Measurements from ENCODE around the gene ATXN1.

ATXN1 gene

DNA sequence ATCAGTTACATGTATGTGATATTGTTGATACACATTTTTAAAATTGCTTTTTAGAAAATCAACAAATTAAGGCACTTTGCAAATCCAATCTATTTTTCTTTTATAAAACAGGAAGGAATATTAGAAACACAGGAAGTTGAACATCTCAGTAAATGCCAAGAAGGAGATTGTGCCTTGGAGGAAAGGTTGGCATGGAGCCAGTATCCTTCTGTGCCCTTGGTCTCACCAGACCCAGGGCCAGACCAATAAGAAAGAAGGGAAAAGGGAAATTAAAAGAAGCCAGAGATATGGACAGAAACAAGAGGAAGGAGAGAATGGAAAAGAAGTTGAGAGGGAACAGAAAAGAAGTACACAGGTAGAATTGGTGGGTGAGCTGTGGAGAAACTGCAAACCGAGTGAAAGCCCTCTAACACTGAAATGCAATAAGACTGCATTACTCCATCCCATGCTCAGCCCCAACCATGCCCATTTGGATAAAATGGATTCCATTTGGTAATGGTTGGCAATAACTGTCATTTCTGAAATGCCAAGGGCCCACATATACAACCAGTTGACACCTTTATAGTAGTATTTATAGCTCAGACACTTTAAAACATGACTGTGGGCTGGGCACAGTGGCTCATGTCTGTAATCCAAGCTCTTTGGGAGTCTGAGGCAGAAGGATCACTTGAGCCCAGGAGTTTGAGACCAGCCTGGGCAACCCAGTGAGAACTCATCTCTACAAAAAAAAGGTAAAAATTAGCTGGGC lies 389.1 kb downstream of the ATXN1 start:
- DNase-seq: no peak

DNA sequence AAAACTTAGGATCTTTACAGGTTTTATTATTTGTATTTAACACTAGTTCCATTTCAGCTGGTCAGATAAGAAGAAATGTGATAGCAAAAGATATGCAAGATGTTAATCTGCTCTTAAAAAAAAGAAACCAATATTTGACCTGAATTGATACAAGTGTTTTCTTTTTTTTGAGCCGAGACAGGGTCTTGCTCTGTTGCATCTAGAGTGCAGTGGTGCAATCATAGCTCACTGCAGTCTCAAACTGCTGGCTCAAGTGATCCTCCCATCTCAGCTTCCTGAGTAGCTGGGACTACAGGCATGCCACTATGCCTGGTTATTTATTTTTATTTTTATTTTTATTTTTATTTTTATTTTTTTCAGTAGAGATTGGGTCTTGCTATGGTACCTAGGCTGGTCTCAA lies 389.9 kb downstream of the ATXN1 start:
- no peak for DNase-seq

DNA sequence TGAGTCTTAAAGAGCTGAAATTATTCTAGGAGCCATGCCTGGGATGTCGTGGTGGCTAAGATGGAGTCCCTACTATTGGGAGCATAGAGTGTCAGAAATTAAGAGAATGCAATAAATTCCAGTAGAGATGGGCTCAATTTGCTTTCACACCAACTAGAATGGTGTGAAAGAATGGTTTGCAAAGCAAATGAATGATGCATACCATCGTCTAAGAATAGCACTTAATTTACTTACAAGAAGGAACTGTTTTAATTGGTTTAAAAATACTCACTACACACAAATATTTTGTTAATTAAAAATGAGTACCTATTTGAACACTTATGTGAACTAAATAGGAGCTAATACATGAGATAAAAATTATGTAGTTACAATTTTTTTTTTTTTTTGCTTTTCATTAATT lies 390.3 kb downstream of the ATXN1 start:
- DNase-seq: no peak

DNA sequence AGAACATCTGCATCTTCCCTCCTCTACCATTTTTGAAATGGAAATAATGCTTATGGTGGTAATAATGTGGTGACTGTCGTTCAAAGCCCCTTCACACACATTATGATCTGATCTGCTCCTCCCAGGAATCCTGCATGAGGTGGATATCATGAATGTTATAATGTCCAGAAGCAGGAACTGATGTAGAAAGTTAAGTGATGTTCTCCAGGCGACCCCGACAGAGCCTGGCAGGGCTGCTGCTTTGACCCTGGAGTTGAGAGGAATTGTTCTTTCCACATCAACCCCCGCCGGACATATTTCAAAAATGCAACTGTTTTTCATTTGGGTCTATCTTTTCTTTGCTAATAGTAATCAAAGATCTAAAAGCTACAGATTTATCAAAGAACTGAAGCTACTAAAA lies 391.3 kb downstream of the ATXN1 start:
- DNase-seq: no peak

DNA sequence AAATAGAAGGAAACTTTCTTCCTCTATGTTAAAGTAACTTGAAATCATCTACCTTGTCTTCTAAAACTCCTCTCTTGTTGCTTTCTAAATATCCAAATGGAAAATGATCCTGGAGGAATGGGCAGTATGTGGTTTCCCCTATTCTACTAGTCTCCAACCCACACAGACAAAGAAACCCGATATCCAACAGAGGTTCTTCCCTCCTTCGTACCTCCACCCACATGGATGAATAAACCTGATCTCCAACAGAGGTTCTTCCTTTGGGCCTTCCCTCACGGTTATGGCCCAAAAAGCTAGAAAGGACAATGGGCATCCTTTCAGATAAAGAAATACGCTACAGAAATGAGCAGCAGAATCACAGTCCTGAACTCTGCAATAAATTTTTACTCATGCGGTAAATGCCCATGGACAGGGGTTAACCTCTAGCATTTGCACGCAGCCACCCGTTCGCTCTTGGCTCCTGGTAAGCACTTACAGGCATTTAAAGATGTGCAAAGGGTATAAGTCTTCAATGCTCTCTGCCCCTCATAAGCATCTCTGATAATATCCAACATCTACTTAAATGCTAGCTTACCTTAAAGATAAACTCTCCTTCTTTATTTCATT lies 392.0 kb downstream of the ATXN1 start:
- DNase-seq: no peak

DNA sequence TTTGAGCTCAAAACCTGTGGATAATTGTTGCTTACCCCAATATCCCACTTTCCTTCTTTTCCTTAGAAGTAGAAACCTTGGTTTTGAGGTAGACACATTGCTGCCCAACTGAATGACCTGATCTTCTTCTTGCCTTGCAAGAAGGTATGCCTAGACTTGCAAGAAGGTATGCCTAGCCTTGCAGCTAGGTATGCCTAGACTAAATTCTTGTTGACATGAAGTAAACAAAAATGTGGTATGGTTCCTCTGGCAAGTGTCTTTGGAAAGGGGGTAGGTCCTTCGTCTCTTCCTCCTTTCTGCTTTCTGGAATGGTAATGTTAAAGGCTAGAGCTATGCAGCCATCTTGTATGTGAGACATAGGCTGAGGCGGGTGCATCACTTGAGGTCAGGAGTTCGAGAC lies 393.7 kb downstream of the ATXN1 start:
- no peak for DNase-seq

DNA sequence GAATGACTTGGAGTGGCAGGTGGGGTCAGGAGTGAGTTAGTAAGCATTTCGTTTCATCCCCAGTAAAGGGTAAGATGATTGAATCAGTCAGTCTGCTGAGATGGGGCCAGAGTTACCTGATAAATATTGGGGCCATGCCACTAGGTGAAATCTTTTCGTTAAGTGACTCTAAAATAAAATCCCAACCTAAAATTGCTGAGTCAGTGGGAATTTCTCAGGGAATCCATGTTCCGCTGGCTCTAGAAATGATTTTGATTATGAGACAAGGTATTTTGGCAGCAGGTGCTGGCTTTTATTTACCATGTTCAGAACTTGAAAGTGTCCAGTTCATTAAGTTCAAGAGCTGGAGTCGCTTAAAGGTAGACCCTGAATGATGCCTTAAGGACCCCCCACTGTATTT lies 397.5 kb downstream of the ATXN1 start:
- DNase-seq: no peak

DNA sequence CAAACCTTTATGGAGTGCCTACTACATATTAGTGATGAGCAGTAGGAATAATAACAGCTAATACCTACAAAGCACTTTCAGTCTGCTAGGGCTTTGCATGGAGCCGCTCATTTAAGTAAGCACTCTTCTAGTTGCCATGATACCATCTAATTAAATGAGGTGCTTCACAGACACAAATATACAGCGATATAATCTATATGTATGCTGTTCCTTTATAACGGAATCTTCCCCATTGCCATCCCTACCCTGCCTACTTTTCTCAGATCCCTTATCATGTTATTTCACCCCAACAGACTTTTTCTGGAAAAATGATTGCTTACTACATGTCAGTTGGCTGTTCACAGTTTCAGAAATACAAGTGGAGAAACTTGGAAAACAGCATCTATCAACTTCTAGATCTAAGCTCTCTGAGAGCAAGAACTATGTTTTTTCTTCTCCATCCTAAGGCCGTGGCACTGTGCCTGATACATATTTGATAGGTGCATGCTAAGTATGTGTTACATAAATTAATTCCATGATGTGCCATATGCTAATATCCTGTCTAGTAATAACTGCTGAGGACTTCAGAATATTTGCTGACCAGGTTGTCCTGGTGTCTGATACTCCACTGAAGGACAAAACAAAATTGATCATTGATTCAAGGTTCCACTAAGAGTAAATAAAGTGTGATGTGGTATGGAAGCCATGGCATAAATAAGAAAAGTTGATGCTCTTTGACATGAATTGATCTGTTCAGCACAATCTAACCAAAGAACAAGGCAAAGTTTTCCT lies 398.3 kb downstream of the ATXN1 start:
- DNase-seq: no peak

DNA sequence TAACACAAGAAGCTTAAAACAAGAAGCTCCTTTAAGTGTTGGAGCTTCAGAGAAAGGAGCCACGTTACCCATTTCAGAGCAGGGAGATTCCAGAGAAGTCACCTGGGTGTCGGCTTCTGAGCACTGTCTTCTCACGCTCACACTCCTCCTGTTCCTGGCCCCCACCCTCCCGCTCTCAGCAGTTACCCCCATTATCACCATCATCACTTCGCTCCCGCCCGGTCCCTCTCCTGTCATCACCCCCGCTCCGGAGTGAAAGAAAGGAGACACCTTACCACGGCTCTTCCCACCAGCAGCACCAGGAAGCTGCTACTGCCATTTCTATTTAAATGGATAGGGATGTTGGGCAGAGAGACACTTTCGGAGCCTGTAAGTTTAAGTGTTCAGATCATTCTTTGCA lies 399.0 kb downstream of the ATXN1 start:
- no peak for DNase-seq

DNA sequence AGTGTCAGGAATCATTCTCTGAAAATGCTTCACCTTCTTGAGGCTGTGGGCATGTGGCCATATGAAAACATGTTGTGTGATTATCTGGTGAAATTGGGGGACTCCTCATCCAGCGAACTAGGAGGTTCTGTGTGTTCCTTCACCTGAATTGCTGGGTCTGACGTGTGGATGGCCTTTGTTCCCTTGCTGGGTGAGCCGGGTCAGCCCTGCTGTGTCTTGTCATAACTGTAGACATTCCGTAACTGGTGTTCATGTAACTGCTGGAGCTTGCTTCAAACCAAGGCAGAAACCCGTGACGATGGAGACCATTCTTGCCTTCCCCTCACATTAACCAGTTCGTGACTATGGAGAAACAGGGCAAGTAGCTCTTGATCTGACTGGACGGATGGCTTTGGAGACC lies 399.4 kb downstream of the ATXN1 start:
- DNase-seq: no peak

DNA sequence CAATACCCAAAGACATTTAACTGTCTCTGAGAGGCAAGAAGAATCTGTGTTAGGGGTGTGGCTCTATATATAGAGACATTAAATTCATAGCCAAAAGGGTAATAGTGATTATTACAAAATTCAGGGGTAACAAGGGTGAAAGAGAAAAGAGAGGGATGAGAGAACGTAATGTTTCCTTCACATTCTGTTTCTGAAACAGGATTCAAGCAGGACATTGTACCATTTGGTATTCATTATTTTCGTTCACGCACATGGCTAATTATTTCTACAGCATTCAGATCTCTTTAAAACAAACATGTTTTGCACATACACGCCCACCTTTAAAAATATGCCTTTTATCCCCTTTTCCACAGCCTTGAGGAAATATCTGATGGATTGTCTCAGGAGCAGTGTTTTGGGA lies 400.1 kb downstream of the ATXN1 start:
- no peak for DNase-seq

DNA sequence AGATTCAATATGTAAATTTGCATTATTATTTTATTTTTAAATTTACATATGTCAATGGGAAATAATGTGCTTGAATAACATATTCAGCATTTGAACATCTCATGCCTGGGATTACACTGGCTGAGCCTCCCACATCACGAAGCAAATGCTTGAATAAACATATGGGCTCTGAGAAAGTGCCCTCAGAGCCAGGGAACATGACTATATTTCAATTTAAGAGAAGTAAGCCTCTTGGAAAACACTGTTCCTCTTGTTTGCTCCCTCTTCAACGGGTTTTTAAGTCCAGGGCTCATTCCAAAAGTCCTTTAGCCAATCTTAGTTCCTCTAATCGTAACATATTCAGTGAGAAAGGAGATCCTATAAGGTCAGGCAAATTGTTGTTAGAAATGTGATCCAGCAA lies 400.9 kb downstream of the ATXN1 start:
- DNase-seq: no peak

DNA sequence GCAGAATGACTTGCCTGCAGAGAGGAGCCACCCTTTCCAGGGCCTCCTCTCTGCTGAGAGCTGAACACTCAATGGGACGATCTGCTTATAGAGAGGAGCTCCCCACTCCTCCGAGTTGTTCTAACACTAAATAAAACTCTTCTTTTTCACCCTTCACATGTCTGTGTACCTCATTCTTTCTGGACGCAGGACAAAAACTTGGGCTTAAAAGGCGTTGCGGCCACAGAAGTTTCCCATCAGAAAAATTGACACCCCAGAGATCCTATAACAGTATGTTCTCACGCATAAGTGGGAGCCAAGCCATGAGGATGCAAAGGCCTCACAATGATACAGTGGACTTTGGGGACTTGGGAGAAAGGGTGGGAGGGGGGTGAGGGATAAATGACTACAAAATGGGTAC lies 401.7 kb downstream of the ATXN1 start:
- no peak for DNase-seq

DNA sequence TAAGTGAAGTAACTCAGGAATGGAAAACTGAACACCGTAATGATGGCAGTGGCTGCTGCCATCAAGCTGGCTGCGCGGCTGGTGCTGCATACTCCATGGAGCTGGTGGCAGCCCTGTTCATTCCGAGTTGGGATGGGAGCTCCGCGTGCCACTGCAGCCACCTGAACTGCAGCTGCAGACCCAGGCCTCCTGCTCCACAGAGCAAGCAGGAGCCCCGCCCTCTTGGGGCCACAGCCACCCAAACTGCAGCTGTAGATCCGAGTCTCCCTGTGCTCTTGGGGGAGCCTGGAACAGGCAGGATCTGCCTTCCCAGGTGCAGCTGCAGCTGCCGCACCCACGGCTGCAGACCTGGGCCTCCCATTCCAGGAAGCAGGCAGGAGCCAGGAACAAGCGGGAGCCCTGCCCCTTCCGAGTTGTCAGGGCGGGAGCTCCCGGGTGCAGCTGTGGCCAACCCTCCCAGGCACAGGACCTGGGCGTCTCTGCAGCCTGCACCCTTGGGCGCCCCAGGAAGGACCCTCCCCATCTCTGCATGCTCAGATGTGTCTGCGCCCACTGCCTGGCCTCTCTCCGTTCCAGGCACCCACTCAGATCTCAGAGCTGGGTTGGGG lies 402.6 kb downstream of the ATXN1 start:
- no peak for DNase-seq

DNA sequence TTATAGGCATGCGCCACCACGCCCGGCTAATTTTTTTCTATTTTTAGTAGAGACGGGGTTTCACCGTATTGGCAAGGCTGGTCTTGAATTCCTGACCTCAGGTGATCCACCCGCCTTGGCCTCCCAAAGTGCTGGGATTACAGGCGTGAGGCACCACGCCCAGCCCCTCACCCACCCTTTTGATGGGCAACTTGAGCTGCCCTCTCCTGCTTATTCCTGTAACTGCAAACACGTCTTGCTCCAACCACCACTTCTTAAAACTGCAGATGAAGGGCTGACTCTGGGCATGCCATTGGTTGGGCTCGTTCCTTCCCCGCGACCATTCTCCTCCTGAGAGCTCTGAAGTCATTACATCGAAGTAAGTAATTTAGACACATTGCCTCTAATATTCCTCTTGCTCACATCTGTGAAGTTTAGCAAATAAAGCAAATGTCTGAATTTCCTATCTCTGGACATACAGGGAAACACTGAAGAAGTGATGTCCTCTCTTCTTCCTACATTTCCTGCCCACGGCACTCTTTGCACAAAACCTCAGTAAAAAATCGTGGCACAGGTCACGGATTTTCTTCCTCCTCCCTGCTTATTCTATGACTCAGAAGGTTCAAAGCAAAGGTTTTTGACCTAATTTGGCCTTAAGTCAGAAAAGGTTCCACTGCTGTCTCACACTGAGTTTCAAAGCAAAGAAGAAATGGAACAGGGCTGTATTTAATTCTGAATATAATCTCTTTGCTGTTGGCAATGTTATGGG lies 405.4 kb downstream of the ATXN1 start:
- DNase-seq: no peak

DNA sequence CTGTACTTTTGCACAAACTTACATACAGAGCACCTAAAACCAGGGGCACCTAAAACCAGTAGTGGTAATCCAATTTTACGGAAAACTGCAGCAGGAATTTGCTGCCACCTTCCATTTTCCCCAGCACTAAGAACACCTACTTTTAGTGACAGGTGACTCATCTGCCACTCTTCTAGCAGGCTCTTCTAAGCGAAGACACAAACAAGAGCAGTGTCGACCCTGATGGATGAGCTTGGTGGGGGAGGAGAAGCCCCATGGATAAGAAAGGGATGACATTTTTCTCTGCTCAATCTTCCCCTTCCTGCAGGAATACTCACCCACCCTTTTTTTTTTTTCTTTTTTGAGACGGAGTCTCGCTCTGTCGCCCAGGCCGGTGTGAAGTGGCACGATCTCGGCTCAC lies 406.0 kb downstream of the ATXN1 start:
- no peak for DNase-seq

DNA sequence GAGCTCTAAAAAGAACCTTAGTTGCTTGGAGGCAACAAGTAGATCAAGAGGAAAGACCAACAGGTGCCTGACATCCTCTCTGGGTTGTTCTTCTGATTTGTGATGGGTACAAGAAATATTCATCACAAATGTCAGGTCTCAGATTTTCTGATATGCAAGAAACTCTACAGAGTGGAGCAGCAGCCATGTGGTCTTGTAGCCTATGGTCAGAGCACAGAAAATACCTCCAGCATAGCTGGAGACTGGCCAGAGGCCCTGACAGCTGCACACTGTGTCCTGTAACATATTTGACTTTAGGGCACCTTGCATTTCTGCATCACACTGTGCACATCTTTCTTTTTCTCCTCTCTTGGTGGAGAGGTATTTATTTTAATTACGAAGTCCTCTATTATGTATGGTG lies 406.6 kb downstream of the ATXN1 start:
- DNase-seq: no peak

DNA sequence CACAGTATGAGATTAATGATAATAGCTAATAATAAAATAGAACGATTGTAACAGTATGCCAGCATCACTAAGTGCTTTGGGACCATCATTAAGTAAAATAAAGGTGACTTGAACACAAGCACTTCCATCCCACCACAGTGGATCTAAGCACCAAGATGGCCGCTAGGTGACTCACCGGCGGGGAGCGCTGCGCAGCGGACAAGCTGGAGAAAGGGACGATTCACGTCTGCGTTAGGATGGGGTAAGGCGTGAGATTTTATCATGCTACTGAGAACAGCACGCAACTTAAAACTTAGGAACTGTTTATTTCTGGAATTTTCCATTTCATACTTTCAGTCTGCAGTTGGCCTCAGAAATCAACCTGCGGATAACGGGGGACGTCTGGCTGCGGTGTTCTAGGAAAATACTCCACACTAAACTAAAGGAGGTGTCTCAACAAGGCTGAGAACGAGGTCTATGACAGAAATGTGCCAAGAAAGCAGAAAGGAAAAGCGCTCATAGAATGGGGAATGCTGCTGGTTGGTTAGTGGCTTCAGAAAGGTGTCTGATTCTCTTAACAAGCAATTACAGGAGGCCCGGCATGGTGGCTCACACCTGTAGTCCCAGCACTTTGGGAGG lies 408.3 kb downstream of the ATXN1 start:
- no peak for DNase-seq

DNA sequence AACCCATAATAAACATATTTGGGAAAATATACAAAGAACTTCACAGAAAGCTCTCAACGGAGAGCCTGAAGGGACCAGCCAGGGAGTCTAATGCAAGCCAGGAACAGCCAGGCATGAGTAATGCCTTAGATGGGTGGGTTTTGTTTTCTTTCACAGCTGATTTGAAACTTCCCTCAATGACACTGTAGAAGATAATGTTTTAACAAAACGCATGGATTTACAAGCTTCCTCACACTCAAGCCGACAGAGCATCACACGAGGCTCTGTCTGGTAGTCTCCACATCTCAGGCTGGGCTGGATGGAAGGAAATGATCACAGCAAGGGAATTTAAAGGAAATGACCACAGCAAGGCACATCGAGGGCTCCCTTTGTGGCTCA lies 409.0 kb downstream of the ATXN1 start:
- no peak for DNase-seq

DNA sequence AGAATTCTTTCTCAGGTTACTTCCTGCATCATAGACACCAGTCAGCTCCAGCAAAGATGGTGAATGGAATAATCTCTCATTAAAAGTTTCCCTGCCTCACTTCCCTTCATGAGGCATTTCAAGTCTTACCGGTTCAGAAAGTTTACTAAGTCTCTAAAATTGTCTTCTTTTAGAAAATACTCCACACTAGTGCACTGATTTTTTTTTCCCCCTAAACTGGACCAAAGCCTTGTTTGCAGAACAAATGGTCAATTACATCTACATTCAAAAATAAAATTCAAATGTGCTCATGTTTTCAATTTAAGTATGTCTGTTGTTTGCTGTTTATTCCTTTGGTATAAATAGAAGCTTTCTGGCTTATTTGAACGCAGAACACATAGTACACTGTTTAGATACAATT lies 411.7 kb downstream of the ATXN1 start:
- no peak for DNase-seq

DNA sequence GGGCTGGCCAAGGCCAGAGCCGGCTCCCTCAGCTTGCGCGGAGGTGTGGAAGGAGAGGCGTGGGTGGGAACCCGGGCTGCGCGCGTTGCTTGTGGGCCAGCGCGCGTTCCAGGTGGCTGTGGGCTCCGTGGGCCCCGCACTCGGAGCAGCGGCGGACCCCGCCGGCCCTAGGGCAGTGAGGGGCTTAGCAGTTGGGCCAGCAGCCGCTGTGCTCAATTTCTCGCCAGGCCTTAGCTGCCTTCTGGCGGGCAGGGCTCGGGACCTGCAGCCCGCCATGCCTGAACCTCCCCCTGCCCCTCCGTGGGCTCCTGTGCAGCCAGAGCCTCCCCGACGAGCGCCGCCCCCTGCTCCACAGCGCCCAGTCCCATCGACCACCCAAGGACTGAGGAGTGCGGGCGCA lies 414.4 kb downstream of the ATXN1 start:
- DNase-seq: no peak

DNA sequence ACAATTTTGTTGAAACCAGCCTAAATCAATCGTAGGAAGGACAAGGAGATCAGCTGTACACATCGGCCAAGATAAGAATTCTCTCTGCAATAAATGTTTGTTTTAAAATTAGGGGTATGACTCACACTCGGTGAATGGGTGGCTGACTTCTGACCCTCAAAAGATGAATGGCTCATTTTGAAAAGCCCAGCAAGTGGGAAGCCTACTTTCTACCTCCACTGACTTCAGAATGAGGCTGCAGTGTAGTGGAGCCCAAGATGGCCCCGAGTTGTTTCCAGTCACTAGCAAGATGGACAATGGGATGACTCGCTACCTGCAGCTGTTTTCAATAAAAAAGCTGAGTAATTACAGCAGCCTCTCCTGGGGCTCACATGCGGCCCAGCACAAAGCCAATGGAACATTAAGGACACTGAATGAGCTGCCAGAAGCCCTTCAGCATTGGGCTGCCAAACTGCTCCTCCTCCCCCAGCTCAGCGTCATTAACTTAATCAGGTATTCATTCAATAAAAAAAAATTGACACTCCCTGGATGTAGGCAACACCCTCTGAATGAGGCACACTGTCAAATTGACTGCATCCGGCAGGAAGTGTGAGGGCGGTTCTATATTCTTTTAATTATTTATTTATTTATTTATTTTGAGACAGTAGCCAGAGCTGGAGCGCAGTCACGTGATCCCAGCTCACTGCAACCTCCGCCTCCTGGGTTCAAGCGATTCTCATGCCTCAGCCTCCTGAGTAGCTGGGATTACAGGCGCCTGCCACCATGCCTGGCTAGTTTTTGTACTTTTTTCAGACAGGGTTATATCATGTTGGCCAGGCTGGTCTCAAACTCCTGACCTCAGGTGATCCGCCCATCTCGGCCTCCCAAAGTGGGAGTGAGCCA lies 415.6 kb downstream of the ATXN1 start:
- DNase-seq: no peak

All from midbrain (tissue), 1 donor.